ENCODE measurements around the gene DST.

DST gene

GRCh38 chr6:56550301-56550700, 92.4 kb downstream of the DST start:
- no peak for TF ChIP-seq CTCF (IDR thresholded peaks at IDR 0.05; ENCODE audit: control extremely low read depth, extremely low read depth, low read depth, missing control alignments)
- CTCF ChIA-PET: interaction anchor here (3.6 to 3.8 kb wide), 2 partner anchors 20 to 45 kb away, joined by 13 to 28 read pairs; no protein-coding TSS in a partner anchor
- POLR2A ChIA-PET: no interaction called here
- no peak for DNase-seq (ENCODE audit: extremely low spot score)

GRCh38 chr6:56549014-56549413, 93.7 kb downstream of the DST start:
- TF ChIP-seq CTCF (IDR thresholded peaks at IDR 0.05; ENCODE audit: control extremely low read depth, extremely low read depth, low read depth, missing control alignments): peak; percentile 28
- POLR2A ChIA-PET: no interaction called here
- no peak for DNase-seq (ENCODE audit: extremely low spot score)
- CTCF ChIA-PET: interaction anchor here (0.8 to 3.8 kb wide), 9 partner anchors 12 to 295 kb away, joined by 3 to 28 read pairs (median 5); no protein-coding TSS in a partner anchor

DNA sequence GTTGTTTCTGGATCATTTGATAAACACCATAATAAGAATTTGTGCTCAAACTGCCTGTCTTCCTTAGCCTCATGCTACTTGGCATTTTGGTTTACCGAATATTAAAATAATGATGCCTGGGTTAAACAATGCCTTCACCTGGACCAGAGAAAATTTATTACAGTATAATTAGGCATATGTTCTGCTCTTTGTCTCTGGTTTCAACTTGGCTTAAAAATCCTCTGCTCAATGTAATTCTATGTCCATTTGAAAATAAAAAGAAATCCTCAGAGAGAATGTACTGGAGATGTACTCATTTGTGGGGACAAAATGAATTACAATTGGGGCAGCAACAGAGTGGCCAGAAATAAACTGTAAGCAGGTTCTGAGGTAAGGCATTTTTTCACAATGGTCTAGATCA, 95.0 kb downstream of the DST start:
- TF ChIP-seq CTCF (IDR thresholded peaks at IDR 0.05; ENCODE audit: control extremely low read depth, extremely low read depth, low read depth, missing control alignments): no peak
- CTCF ChIA-PET: interaction anchor here (0.9 to 3.6 kb wide), 5 partner anchors 17 to 48 kb away, joined by 3 to 28 read pairs (median 4); no protein-coding TSS in a partner anchor
- POLR2A ChIA-PET: no interaction called here

DNA sequence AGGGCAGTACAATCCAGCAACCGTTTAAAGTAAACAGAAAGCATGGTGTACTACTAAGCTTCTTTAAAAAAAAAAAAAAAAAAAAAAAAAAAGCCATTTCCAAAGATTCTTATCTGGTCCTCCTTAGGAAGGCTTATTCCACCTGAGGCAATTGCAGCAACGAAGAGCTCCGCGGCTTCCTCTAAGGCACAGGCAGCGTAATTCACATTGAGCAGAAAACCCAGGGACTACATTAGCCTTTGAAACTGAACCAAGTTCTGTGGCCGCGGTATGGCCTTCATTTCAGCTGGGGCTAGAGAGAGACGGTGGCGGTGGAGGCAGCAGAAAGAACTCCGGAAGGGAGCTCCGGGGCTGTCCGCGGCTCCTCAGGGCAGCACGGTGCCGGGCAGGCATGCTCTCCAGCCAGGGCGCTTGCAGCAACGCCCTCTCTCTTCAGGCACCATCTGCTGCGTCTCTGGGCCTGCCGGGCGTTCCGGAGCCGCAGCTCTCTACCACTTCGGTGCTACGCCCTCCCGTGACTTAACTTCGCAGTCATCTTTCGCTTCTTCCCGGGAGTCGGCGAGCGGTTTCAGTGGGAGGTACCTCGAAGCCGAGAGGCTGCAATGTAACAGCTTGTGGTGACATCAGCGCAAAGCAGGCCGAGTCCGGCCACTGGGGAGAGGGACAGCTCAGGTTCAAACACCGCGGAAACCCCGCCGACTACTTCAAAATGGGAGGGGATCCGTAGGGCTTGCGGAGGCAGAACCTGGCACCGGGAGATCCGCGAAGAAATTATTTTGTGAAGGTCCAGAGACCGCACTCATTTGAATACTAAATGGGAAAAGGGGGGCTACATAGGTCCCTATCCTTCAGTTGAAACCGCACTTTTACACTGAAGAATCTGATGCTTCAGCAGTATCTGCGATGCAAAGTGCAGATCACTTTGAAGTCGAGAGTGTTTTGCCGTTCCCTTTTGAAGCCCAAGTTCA, 100.0 kb downstream of the DST start:
- CTCF ChIA-PET: interaction anchor here (0.7 to 2.9 kb wide), 20 partner anchors 8 to 309 kb away, joined by 3 to 23 read pairs (median 4); no protein-coding TSS in a partner anchor
- TF ChIP-seq CTCF (IDR thresholded peaks at IDR 0.05; ENCODE audit: control extremely low read depth, extremely low read depth, low read depth, missing control alignments): peak; percentile 25
- POLR2A ChIA-PET: interaction anchor here (0.7 to 0.9 kb wide), 3 partner anchors 11 to 66 kb away, joined by 3 to 10 read pairs (median 7); no protein-coding TSS in a partner anchor
- DNase-seq (ENCODE audit: extremely low spot score): peak; percentile 84

More for the DNA sequence above, 95.0 kb downstream of the DST start:
- no peak for DNase-seq (ENCODE audit: extremely low spot score)

GRCh38 chr6:56541741-56542360, 100.8 kb downstream of the DST start:
- CTCF ChIA-PET: interaction anchor here (0.7 to 2.9 kb wide), 20 partner anchors 7 to 310 kb away, joined by 3 to 23 read pairs (median 4); no protein-coding TSS in a partner anchor
- DNase-seq (ENCODE audit: extremely low spot score): no peak
- POLR2A ChIA-PET: interaction anchor here (0.9 kb wide), 1 partner anchor 10 kb away, joined by 3 read pairs; no protein-coding TSS in a partner anchor
- no peak for TF ChIP-seq CTCF (IDR thresholded peaks at IDR 0.05; ENCODE audit: control extremely low read depth, extremely low read depth, low read depth, missing control alignments)

DNA sequence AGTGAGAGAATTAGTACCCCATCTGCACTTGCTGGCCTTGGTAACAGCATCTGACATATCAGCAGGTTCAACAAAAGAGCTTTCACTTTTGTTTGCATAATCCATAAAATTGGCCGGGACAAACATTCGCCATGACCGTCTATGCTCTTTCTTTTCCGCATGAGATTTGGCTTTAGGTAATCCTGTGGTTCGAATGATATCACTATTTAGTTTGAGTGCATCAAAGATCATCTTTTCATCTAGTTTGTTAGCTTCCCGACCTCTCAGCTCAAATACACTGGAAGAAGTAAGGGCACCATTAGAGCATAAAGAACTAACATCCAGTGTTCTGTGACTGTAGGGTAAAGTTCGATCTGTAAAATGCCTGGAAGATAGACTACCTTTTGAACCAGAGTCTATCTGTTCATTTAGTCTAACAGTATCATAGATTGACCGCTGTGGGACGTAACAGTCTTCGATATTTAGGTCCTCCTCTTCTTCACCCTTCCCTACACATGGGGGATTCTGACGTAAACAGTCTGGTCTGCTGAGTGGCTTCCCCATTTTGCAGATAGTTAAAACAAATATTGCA, 101.6 kb downstream of the DST start:
- CTCF ChIA-PET: interaction anchor here (0.9 to 2.9 kb wide), 12 partner anchors 10 to 132 kb away, joined by 3 to 23 read pairs (median 5); no protein-coding TSS in a partner anchor
- POLR2A ChIA-PET: no interaction called here
- TF ChIP-seq CTCF (IDR thresholded peaks at IDR 0.05; ENCODE audit: control extremely low read depth, extremely low read depth, low read depth, missing control alignments): no peak
- no peak for DNase-seq (ENCODE audit: extremely low spot score)
